Left lobe of liver (tissue), 2 donors: ENCODE measurements around the gene ZDHHC13. TPM values are rescaled to one million over a fixed set of nuclear protein-coding genes. Genes with fewer than 3 reads are reported as not detected.
"Not testable (repeated sequence)": the region's sequence is repeated elsewhere in the genome, so short reads cannot be mapped to it uniquely, and the experiment has no call there.

Experiments
- ATAC-seq: fragments of 200-7000 bp; cut with Tn5 transposase; one replicate; pipeline ENCODE4 v1.9.1; 2020; ENCODE audit warnings: mild to moderate bottlenecking, moderate library complexity
- DNase-seq: peaks from one replicate; pipeline ENCODE4 v3.0.0-alpha.2; 2020; ENCODE audit warnings: low spot score
- total RNA-seq: library from RNA; stranded (reverse); gene quantifications from one replicate; pipeline ENCODE4 v1.2.1, GENCODE V29; 2021
- donor health status: DM: no; HTN: no; CAD: no; lungs with moderate emphysema.
- donor health status: DM: no; HTN: yes; CAD: no.

The ZDHHC13 gene
- total RNA-seq, 1 donor from 2014 or later, result 1.6 TPM

DNA sequence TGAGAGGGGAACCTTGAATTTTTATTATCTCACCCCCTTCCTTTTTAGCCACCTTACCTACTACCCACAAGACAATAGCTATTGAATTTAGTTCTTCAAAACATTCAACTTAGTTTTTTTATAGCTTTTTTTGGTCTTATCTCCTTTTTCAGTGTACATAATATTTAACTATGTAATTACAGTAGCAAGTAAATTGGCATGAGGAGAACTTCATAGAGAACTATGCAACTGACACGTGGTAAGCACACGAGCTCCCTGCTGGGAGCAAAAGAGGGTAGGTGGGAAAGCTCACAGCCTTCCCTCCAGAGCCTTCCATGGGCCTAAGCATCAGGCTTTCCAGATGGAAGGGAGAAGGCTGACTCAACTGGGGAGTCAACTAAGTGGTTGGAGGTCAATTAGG, 22.1 kb upstream of the ZDHHC13 start:
- ATAC-seq (no peak), DNase-seq (no peak)

DNA sequence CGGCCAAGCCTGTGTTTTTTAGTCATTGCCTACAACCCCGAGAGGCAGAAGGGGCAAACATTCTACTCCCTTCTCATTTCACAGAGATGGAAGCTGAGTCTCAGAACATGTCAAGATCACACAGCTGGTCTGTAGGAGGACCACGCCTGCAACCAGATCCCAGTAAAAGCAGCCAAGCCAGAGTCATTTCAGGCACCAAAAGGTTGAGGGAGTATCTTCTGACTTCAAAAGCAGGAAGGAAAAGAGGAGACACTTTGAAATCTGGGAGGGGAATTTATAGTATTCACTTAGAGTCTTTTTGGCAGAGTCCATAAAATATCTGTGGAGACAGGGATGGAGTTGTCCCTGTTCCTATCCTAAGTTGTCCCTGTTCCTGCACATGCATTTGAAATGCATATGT, 17.9 kb upstream of the ZDHHC13 start:
- DNase-seq, result no peak
- no peak for ATAC-seq

DNA sequence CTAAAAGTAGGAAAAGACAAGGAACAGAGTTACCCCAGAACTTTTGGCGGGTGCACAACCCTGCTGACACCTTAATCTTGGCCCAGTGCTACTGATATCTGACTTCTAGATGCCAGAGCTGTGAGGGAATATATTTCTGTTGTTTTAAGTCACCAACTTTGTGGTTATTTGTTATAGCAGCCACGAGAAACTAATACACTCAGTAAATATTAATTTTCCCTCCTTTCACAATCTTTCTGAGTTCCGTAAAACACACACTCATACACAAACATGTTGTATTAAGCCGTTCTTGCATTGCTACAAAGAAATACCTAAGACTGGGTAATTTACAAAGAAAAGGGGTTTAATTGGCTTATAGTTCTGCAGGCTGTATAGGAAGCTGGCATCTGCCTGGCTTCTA, 16.1 kb upstream of the ZDHHC13 start:
- ATAC-seq (no peak), DNase-seq (no peak)

DNA sequence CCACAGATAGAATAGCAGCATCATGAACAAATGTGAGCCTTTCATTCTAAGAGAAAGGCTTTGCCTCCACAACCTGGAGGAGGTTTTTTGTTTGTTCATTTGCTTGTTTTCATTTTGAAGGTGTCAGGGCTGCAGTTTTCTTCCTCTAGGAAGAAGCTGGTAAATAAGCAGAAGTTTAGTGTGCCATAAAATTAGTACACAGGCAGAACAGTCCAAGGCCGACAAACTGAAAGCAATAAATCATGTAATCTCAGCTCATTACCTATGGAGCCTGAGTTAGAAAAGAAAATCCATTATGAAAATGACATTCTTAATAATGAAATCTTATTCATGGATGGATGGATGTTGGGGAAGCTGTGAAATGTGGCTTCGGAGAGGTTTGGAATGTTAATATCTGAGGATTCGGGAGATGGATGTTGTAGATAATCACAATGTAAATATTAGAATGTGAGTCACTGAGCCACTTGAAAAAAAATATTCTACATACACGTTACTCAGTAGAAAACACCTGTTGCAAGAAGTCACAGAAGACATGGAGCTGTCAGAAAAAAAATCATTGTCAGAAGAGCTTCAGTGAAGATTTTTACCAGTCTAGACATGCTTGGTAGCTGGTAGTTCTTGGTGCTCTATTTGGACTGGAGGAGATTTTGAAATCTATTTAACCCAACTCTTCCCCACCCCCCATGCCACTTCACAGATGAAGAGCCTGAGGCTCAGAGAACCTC, 15.0 kb upstream of the ZDHHC13 start:
- ATAC-seq (no peak), DNase-seq (no peak)

DNA sequence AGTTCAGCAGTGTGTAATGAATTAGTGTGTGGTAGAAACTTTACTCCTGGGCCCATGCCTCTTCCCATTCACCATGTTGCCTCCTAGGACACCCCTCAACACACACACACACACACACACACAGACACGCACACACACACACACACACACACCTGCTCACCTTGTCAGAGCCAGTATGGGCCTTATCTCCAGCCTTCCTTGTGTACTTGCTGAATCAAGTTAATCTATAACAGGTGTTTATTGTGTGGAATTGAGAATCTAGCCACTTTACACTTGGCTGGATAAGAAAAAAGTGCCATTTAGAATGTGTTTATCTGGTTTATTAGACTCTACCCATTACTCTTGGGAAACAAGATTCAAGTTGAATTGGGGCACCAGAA, 14.5 kb upstream of the ZDHHC13 start:
- DNase-seq, result no peak
- no peak for ATAC-seq

DNA sequence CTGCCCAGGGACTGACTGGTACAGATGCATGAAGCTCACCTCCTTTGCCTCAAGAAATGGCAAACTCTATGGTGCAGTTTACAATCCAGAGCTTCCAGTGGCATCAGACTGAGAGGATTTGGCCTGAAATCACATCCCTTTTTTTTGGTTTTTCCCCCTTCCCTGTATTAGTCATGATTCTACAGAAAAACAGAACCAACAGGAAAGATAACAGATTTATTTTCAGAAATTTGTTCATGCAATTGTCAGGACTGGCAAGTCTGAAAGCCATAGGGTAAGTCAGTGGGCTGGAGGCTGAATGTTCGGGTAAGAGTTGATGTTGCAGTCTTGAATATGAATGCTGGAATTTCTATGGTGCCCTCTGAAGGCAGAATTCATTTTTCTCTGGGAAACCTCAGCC, 12.0 kb upstream of the ZDHHC13 start:
- DNase-seq (no peak), ATAC-seq (no peak)

DNA sequence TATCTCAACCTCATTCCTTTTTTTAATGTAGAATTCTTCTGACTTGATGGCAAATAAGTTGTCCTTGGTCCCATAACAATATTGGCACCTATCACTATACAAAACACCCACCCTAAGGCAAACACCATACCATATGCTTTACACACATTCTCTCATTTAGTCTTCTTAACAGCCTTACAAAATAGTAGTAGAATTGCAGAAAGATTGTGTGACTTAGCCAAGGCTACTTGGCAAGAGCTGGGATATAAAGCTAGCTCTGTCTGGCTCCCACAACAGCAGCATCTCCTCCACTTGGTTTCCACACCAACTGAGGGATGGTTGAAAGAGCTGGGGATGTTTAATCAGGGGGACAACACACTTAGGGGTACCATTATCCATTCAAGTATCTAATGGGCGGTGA, 9.8 kb upstream of the ZDHHC13 start:
- no peak for ATAC-seq
- no peak for DNase-seq

DNA sequence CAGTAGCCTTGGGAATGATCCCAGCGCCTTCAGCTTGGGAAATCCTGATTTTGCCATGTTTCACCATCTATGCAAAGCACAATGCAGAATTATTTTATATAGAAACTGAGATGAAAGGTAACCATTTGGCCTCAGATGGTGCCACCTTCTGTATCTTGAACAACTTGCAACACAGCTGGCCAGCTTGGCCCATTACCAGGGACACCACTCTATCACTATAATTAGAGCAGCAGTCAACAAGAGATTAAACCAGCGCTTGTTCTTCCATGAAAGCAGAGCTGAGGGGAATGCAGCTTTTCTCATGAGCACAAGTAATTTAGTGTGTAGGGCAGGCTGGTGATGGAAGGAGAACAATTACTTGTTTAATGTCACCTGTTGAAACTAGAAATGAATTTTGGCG, 6.7 kb upstream of the ZDHHC13 start:
- ATAC-seq (no peak), DNase-seq (no peak)

DNA sequence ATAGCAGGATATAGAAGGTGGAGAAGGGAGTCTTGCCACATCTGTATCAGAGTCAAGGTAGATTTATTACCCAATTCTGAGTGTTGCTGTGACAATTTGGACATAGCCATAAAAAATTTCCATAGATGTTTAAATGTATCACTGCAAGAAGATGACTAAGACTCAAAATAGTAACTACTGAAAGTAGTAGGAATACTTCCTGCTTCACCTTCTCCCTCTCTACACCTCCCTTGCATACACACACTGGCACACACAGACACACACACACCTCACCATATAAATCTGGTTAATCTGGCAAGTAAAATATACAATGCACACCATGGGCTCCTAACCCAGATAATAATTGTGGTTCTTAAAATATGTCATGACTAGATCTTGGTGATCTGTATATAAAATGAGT, 5.2 kb upstream of the ZDHHC13 start:
- ATAC-seq (no peak), DNase-seq (no peak)

DNA sequence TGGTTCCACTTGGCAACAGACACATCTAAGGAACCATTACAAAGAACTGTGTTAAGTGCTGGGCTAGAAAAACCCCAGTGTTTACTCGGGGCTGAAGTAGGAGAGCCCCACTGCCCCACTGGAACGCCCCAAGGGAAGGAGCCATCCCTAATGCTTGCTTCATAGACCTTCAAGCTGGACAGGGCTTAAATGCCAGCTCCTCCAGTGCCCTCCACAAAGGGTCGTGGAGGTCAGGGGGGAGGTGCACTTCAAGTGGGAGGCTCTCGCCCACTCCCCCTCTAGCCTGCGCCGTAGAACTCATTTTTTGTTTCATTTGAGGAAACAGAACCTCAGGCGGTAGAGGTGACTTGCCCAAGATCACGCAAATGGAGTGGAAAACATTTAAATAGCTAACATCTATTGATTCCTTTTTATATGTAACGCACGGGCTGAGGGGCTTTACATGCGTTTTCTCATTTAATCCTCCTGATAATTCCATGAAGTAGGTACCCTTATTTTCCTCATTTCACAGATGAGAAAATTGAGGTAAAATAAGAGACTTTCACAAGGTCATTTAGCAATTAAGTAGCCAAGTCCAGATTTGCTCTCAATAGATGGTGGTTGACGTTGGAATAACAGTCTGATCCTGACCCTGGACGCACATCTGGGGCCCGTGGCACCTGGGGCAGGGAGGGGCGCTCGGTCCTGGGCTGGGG, 545 bp upstream of the ZDHHC13 start:
- DNase-seq (no peak), ATAC-seq (no peak)

DNA sequence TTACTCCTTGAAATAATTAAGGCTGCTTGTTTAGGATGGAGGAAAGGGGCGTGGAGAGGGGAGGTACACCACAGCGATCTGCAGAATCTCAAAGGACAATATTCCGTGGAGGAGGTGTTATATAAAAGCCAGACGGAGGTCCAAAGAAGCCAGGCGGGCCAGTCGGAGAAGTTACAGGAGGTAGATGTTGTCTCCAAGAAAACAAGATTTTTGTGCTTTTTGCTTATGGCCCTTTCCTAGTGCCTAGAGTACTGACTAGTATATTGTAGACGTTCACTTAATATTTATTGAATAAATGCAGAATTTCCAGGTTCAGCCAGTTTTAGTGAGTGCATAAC, 761 bp downstream of the ZDHHC13 start:
- DNase-seq, result no peak

DNA sequence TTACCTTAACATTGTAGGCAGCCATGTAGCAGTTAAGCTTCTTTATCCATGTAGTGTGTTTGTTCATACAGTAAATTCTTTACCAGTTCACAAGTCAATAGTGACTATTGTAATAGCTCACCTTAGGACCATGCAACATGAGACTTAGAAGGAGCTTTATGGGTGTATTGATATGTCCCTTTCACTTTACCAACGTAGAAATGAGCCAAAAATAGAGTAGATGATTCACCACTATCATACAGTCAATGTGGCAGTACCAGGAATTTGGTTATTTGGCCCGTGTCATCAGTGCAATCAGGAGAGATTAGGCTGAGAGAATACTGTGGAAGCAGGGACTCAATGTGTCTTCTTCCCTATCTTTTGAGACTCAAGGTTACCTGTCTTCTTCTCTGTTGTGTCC, 4.7 kb downstream of the ZDHHC13 start:
- ATAC-seq (no peak), DNase-seq (no peak)

More for the DNA sequence above, 761 bp downstream of the ZDHHC13 start:
- no peak for ATAC-seq

DNA sequence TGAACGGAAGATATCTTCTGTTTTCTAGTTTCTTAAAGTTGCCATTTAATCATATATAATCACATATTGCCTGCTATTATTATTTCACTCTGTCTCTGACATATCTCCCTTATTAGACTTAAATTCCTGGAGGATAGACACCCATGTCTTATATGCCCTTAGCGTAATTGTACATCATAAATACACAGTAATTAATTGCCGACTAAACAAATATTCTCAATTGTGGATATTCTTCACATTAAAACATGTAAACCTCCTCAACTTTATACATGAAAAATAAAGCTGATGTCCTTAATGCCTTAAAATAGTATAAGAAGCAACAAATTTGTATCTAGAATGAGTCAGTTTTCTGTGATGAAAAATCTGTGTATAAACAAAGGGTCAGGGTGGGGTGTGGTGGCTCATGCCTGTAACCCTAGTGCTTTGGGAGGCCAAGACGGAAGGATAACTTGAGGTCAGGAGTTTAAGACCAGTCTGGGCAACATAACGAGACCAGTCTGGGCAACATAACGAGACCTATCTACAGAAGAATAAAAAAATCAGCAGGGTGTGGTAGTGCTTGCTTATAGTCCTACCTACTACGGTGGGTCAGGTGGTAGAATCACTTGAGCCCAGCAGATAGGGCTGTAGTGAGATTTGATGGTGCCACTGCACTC, 6.1 kb downstream of the ZDHHC13 start:
- no peak for ATAC-seq
- no peak for DNase-seq

DNA sequence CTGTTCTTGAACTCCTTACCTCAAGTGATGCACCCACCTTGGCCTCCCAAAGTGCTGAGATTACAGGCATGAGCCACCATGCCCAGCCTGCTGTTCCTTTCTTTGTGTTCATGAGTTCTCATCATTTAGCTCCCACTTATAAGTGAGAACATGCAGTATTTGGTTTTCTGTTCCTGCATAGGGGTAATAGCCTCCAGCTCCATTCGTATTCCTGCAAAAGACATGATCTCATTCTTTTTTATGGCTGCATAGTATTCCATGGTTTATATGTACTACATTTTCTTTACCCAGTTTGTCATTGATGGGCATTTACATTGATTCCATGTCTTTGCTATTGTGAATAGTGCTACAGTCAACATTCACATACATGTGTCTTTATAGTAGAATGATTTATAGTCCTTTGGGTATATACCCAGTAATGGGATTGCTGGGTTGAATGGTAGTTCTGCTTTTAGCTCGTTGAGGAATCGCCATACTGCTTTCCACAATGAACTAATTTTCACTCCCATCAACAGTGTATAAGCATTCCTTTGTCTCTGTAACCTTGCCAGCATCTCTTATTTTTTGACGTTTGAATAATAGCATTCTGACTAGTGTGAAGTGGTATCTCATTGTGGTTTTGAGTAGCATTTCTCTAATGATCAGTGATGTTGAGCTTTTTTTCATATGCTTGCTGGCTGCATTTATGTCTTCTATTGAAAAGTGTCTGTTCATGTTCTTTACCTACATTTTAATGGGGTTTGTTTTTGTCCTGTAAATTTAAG, 9.8 kb downstream of the ZDHHC13 start:
- not testable (repeated sequence) for ATAC-seq, DNase-seq

DNA sequence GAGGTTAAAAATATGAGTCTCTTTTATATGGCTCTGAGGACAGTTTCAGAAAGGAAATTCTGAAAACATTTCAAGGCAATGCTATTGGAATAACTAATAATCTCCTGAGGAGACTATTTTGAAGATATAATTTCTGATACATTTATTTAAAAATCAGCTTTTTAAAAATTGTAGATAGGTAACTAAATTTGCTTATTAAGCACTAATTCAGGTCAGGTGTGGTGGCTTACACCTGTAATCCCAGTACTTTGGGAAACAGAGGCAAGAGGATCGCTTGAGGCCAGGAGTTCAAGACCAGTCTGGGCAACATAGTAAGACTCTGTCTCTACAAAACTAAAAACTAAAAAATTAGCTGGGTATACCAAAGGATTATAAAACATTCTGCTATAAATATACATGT, 17.0 kb downstream of the ZDHHC13 start:
- ATAC-seq (no peak), DNase-seq (no peak)

DNA sequence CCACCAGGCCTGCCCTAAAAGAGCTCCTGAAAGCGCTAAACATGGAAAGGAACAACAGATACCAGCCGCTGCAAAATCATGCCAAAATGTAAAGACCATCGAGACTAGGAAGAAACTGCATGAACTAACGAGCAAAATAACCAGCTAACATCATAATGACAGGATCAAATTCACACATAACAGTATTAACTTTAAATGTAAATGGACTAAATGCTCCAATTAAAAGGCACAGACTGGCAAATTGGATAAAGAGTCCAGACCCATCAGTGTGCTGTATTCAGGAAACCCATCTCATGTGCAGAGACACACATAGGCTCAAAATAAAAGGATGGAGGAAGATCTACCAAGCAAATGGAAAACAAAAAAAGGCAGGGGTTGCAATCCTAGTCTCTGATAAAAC, 19.9 kb downstream of the ZDHHC13 start:
- DNase-seq, ATAC-seq: not testable (repeated sequence)

DNA sequence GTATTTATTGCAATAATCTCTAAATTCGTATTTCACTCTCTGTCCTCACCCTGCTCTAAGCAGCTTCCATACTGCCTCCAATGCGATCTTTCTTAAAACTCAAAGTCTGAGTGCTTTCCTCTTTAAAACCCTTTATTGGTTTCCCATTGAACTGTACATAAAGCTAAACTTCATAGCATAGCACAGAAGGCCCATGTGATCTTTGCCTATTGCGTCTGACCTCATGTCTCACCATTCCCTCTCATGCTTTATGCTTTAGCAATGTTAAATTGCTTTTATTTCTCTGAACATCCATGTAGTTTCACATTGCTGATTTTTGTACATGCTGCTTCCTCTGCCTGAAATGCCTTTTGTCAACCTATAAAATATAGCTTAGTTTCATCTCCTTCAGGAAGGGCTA, 28.4 kb downstream of the ZDHHC13 start:
- no peak for ATAC-seq
- no peak for DNase-seq

DNA sequence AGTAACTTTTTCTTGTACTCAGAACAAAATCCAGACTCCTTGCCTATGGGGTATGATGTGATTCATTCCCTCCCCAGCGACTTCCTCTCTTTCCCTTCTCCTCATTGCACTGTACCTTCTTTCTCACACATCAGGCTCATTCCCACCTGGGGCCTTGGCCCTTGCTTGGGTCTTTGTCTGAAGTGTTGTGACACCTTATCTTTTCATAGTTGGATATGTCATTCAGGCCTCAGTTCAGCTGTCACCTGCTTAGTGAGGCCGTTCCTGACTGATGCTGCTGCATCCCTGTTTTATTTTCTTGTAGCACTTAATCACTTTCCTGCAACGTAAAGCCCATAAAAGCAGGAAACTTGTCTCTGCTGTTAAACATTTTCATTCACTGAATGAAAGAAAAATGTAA, 39.9 kb downstream of the ZDHHC13 start:
- no peak for ATAC-seq

DNA sequence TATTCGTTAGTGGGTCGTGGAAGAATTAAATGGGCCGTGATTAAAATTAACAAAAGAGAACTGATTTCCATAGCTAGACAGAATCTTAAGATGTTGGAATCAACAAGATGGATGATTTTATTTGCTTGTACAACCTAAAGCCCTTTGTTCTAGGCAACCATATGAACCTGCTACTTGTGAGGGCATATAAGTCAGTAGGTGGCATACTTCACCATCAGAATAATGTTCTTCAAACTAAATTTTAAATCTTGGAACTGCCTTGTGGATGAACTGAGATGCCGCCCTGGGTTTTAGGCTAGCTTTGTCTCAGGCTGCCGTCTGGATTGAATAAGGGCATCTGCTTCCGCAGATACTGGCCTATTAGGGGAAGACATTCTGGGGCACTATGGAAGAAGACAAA, 43.9 kb downstream of the ZDHHC13 start:
- no peak for ATAC-seq
- no peak for DNase-seq

More for the DNA sequence above, 39.9 kb downstream of the ZDHHC13 start:
- no peak for DNase-seq

DNA sequence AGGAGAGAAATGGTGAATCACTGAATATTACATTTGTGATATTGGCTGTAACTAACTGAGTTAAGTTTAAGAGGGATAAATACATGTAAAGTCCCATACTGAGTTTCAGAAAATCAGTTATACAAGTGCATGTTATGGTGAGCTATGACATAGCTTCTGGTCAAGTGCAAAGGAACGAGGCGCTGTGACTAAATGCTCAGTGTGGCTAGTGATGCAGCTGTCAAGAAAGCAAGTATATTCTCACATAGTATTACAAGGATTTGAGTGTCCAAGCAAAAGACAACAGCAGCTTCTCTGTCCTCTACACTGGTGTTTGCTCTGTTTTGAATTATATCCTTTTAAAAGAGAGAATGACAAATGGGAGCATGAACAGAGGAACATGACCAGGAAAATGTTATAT, 44.7 kb downstream of the ZDHHC13 start:
- ATAC-seq, result no peak
- no peak for DNase-seq

DNA sequence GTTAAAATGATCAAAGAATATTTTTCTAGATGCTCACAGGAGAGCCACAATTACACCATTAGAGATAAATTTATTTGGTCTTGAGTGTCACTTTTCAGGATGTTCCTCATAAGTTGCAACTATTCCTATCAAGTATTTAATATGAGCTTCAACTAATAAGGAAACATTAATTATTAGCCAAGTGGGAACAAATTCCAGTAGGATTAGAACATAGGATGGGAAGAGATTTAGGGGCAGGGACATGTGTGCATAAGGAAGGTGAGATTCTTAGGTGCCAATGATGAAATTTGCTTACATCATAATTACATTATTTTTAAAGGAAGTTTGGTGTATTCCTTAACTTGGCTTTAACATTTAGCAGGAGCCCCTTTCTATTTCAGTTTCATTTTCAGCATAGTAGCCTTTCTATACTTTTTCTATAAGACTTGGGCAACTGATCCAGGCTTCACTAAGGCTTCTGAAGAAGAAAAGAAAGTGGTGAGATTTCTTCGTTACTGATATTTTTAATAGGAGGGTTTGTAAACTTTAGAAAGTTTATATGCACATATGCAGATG, 46.1 kb downstream of the ZDHHC13 start:
- no peak for DNase-seq
- no peak for ATAC-seq
